ENCODE results near the gene FKBP4.

The FKBP4 gene

DNA sequence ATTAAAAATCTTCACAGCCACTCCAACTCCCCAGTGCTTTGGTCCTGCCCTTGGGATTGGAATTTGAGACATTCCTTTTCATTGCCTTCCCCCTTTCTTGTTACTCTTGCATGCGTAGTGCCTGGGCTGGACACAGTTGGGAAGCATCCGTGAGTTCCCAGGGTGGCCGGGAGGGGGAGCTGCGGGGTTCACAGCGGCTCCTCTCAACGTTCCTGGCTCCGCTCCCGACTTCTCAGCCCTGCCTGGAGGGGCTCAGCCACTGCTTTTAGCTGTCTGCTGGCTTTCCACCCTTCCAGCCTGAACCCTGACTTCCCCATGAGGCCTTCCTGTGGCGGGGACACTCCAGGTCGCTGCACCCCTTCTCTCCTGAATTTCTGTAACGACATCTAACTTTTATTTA lies 58.9 kb downstream of the FKBP4 start:
- DNase-seq (ENCODE audit: low read depth in 2 of 2) = peak; percentile 41 to 43

Measured in stimulated activated CD8-positive, alpha-beta memory T cell treated with anti-CD3 and anti-CD28 coated beads, Interleukin-2, amount 100 ng/mL, for 48 hours (primary cell).